GM12873 (cell line): ENCODE data around the gene CATSPER1.

ENCODE experiments used
- TF ChIP-seq, protein P1 (sequence below): IDR thresholded peaks from 2 replicates; pipeline ENCODE4 v1.5.1; 2012; ENCODE audit warnings: low read depth, mild to moderate bottlenecking, moderate library complexity, low read length, control low read depth; ENCODE audit not compliant: insufficient read depth; ENCODE audit errors: missing control alignments

CATSPER1 gene

GRCh38 chr11:66051371-66051765 is 25.1 kb upstream of the CATSPER1 start:
- TF ChIP-seq, protein P1, sequence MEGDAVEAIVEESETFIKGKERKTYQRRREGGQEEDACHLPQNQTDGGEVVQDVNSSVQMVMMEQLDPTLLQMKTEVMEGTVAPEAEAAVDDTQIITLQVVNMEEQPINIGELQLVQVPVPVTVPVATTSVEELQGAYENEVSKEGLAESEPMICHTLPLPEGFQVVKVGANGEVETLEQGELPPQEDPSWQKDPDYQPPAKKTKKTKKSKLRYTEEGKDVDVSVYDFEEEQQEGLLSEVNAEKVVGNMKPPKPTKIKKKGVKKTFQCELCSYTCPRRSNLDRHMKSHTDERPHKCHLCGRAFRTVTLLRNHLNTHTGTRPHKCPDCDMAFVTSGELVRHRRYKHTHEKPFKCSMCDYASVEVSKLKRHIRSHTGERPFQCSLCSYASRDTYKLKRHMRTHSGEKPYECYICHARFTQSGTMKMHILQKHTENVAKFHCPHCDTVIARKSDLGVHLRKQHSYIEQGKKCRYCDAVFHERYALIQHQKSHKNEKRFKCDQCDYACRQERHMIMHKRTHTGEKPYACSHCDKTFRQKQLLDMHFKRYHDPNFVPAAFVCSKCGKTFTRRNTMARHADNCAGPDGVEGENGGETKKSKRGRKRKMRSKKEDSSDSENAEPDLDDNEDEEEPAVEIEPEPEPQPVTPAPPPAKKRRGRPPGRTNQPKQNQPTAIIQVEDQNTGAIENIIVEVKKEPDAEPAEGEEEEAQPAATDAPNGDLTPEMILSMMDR: no peak

DNA sequence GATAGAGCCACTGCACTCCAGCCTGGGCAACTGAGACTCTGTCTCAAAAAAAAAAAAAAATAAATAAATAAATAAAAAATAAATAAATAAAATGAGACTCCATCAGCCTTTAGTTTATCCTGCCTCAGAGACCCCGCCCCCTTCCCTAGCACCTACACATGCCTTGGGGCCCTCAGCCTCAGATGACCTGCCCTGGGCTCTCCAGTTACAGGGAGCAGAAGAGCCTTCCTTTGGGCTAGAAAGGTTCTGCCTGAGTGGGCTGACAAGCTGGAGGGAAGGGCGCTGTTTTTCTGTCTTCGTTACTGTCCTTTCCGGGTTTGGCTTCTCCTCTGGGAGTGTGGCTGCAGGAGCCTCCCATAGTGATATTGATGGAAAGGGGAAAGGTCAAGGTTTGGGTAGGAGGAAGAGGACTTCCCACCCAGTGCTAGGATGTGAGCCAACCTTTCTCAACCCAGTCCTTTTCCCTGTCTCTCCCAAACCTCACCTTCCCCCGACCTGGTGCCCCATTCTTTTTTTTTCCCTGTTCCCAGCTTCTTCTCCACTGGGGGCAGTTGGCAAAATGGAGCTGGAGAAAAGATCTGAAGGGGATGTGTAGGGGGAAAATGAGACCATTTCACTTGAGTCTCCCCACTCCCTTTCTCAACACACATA is 24.4 kb upstream of the CATSPER1 start:
- TF ChIP-seq, protein P1: no peak

GRCh38 chr11:66048547-66049323 is 22.5 kb upstream of the CATSPER1 start, which contains the start of gene GAL3ST3:
Gene GAL3ST3 (minus strand): TSS chr11:66049161. CDS start chr11:66045415, 3,746 bp downstream.
- TF ChIP-seq, protein P1: no peak

DNA sequence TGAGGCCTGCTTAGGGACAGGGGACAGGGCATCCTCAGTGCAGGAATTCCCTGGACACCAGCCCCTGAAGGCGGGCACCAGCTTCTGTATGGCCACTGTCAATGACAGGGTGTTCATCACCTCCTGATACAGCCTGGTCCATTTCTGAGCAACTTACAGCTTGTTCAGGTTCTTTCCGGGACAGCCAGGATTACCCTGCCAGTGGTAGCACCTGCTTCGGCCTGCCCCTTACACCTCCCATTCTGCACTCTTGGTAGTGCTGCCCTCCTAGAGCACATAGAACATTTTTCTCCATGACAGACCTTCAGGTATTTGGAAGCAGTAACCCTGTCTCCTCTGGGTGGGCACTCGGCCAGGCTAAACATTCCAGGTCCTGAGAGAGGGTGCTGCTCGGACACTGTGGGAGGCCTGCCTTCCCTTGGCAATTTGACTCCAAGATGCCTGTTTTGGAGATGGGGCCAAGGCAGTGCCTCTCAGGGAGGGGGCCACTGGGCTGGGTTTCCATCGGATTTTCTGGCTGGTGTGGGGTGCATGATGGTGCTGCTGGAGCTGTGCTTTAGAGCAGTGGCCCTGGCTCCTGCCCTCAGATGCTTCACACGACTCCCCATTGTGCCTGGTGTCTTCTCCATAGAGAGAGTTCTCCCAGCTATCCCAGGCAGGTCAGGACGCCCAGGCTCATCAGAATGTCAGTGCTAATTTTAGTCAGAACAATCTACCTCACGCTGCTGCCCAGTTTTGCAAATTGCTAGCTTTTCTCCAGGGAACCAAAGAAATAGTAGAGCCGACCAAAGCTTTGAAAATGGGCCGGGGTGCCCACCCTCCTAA is 21.5 kb upstream of the CATSPER1 start:
- TF ChIP-seq, protein P1: no peak

GRCh38 chr11:66046901-66047300 is 20.6 kb upstream of the CATSPER1 start:
- TF ChIP-seq, protein P1: no peak

DNA sequence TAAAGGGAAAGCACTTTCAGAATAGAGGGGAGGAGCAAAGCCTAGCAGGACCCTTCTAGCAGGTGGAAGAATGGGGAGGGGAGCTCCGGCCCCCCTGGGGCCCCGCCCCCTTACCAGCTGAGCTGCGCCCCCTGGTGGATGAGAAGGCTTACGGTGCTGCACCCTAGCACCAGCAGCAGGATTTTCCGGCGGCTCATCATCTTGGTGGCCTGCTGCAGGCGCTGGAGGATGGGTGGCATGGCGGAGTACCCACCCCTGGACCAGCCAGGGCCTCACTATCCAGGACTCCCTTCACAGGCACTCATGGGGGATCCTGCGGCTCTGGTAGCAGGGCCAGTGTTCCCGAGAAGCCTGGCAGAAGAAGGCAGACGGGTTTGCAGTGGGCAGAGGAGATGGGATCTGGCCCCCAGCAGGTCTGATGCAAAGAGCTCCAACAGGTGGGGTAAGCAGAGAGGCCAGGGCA is 18.9 kb upstream of the CATSPER1 start:
- TF ChIP-seq, protein P1: peak; percentile 98
